Omental fat pad (tissue), 4 donors: ENCODE data around the gene DYNC1I2. TPM values are rescaled to one million over a fixed set of nuclear protein-coding genes. Genes with fewer than 3 reads are reported as not detected.

Experiments used
- ATAC-seq: fragments of 150-250 bp; one replicate; pipeline ENCODE4 v1.9.1; 2016; ENCODE audit warnings: mild to moderate bottlenecking, moderate library complexity; ENCODE audit not compliant: low FRiP score
- DNase-seq: peaks from one replicate; pipeline ENCODE4 v3.0.0-alpha.2; 2019; ENCODE audit warnings: low spot score
- total RNA-seq, 4 donors: library from RNA; depleted of rRNA; stranded (reverse); fragments of >200 nt; gene quantifications; one replicate each; pipeline ENCODE4 v1.1.0, GENCODE V29; 2016
- TF ChIP-seq, protein P1 (sequence below), 3 donors: fragments of 450-650 bp; IDR thresholded peaks; one replicate each; pipeline ENCODE4 v1.5.1; 2016 to 2017; ENCODE audit warnings: antibody characterized with exemption in 3 of 3, mild to moderate bottlenecking in 3 of 3, moderate library complexity in 2 of 3

Gene DYNC1I2
- total RNA-seq, 4 donors from 2014 or later: 73.5 to 115 (median 87.8) TPM

DNA sequence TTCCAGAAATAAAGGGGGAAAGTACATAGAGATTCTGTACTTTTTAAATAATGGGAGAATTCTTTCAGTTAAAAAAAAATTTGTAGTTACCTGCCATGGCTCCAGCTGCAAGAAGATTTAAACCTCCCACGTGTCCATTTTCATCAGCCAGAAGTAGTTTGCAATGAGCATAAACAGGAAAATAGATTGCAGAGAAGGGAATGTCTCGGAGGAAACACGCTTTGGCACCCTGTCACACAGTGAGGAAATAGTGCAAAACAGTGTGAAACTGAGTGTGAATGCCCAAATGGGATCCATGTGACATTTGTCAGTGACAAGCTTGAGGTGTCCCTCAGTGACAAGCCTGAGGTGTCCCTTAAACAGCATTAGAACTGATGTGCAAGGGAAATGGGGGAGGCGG is 104.1 kb downstream of the DYNC1I2 start:
- DNase-seq (no peak), ATAC-seq (no peak)
- TF ChIP-seq, protein P1, sequence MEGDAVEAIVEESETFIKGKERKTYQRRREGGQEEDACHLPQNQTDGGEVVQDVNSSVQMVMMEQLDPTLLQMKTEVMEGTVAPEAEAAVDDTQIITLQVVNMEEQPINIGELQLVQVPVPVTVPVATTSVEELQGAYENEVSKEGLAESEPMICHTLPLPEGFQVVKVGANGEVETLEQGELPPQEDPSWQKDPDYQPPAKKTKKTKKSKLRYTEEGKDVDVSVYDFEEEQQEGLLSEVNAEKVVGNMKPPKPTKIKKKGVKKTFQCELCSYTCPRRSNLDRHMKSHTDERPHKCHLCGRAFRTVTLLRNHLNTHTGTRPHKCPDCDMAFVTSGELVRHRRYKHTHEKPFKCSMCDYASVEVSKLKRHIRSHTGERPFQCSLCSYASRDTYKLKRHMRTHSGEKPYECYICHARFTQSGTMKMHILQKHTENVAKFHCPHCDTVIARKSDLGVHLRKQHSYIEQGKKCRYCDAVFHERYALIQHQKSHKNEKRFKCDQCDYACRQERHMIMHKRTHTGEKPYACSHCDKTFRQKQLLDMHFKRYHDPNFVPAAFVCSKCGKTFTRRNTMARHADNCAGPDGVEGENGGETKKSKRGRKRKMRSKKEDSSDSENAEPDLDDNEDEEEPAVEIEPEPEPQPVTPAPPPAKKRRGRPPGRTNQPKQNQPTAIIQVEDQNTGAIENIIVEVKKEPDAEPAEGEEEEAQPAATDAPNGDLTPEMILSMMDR (IDR thresholded peaks at IDR 0.05): no peak

DNA sequence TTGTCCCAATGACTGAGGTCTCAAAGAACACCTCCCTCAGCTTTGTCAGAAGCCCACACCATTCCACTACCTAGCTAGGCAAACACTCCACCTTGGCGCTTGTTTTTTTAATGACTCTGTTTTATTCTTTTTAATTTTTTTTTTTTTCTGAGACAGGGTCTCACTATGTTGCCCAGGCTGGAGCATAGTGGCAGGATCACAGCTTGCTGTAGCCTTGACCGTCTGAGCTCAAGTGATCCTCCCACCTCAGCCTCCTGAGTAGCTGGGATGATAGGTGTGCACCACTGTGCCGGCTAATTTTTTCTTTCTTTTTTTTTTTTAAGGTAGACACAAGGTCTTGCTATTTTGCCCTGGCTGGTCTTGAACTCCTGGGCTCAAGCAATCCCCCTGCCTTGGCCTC is 104.9 kb downstream of the DYNC1I2 start:
- DNase-seq: no peak
- TF ChIP-seq, protein P1 (IDR thresholded peaks at IDR 0.05): no peak
- no peak for ATAC-seq

DNA sequence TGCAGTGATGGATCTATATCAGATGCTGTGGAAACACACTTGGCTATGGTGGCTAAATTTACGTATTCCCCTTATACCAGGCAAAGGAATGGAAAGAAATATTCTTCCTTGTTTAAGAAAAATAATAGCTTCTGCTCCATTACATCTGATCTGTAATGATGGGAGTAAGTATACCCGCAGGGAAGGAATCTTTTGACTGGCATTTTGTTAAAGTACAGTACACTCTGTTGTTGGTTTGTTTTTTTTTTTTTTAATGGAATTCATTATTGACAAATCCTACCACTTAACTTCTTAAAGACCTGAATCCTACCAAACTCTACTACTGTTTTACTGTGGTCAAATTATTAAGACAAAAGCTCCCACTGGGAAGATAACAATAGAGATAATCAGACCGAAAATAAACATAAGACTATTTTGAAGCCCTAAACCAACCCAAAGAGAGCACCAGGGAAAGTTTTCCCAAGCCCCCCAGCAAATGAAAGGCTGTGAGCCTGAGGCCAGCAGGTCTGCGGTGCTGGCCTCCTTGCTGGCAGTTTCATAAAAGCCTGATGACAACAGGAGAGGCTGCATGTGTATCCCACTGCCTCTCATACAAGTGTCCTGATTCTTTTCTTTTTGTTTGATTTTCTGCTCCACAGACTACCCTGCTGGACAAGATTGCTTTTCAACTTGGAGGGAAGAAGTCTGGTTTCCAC is 105.8 kb downstream of the DYNC1I2 start:
- TF ChIP-seq, protein P1 (IDR thresholded peaks at IDR 0.05): no peak
- no peak for DNase-seq
- ATAC-seq: no peak

DNA sequence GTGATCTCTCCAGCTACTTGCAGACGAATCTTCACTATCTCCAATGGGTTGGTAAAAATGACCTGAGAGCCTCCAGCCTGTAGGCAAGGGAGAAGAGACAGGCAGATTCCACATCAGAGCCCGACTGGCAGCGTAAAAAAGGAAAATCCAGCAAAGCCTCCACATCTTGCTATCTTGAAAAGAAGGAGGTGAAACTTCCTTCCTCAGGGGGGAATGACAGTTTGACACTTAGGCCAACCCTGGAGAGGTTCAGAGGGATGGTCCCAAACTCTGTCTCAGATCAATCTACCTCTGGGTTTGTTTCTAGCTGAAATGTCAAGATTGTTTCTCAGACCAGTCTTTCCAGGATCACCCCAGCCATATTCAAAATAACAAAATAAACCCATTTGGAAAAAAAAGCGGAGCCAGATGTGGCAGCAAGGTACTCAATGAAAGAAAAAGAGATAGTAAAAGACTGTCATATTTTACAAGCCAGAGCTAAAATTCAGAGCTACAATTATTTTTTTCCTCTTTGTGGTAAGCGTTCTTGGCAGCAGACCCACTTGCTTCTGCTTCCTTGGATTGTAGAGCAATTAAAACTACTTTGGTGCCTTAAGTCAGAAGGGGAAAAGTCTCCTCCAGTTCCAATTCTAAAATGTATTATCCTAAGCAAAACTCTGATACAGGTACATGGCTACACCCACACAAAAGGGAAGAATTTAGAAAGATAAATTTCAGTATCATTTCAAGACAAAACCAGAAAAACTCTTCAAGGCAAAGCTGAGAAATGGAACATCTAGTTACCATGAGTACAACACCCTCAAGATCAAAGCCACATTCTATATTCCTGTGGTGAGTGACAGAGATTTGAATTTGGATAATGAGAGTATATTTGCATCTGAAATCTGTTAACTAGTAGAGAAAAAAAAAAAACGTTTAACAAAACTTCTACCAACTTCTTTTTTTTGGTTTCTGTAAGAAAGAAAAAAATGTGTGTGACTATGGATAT is 106.7 kb downstream of the DYNC1I2 start:
- DNase-seq (no peak), ATAC-seq (no peak)
- TF ChIP-seq, protein P1 (IDR thresholded peaks at IDR 0.05): no peak

DNA sequence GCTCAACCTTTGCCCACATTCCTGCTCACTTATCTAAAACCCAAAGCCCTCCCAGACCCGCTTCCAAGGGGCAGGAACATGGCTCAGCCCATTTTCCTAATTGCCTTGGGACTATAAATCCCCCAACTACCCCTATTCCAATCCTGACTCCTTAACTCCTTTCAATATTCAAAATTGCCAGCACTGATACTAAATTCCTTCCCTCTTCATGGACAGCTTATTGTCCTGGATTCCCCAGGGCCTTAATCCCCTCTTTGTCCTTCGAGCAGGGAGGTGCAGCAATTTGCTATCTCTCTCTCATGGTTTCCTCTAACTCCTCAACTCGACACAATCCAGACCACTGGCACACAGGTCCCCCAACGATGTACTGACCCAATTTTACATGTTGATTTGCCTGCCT is 107.6 kb downstream of the DYNC1I2 start:
- TF ChIP-seq, protein P1 (IDR thresholded peaks at IDR 0.05): no peak
- ATAC-seq: no peak
- DNase-seq: no peak

Other genes starting within 250 kb of the DYNC1I2 start
- gene CYBRD1, start 165.0 kb upstream of the DYNC1I2 start, total RNA-seq: 100 to 1,000 TPM; 296 to 494 (median 360) TPM
- 10 to 100 TPM in 3 of 4 donors, 1 to 10 TPM in 1; 9.1 to 27.3 (median 17.8) TPM for gene SLC25A12, start 206.8 kb downstream of the DYNC1I2 start, total RNA-seq
- gene HAT1, start 235.0 kb downstream of the DYNC1I2 start, total RNA-seq: 10 to 100 TPM; 24.9 to 40.2 (median 25.6) TPM